ENCODE results near the gene BRI3BP.

DNA sequence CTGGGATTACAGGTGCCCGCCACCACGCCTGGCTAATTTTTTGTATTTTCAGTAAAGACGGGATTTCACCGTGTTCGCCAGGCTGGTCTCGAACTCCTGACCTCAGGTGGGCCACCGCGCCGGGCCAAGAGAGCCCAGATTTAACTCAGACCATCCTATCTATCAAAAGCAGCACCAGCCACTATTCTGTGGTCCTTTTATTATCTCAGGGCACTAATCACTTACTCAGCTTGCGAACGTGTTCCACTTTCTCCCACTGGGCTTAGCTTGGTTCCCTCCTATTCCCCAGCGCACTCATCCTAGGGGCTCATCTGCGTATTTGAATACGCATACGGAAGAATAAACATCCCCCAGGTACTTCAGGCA, 55.6 kb downstream of the BRI3BP start:
- TF ChIP-seq, protein P1, sequence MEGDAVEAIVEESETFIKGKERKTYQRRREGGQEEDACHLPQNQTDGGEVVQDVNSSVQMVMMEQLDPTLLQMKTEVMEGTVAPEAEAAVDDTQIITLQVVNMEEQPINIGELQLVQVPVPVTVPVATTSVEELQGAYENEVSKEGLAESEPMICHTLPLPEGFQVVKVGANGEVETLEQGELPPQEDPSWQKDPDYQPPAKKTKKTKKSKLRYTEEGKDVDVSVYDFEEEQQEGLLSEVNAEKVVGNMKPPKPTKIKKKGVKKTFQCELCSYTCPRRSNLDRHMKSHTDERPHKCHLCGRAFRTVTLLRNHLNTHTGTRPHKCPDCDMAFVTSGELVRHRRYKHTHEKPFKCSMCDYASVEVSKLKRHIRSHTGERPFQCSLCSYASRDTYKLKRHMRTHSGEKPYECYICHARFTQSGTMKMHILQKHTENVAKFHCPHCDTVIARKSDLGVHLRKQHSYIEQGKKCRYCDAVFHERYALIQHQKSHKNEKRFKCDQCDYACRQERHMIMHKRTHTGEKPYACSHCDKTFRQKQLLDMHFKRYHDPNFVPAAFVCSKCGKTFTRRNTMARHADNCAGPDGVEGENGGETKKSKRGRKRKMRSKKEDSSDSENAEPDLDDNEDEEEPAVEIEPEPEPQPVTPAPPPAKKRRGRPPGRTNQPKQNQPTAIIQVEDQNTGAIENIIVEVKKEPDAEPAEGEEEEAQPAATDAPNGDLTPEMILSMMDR (IDR thresholded peaks at IDR 0.05) = no peak
- TF ChIP-seq POLR2A (IDR thresholded peaks at IDR 0.05) = no peak

All from lower leg skin (tissue), 3 donors.